H9 (cell line): ENCODE data around the gene KCNJ1. TPM values are rescaled to one million over a fixed set of nuclear protein-coding genes. Genes with fewer than 3 reads are reported as not detected.

ENCODE experiments used
- DNase-seq: peaks from one replicate; pipeline ENCODE4 v3.0.0-alpha.2; 2017
- H2AFZ ChIP-seq: one replicate; pipeline ENCODE4 v1.6.1; 2013; ENCODE audit warnings: mild to moderate bottlenecking, low read length, control low read depth, moderate library complexity
- H2AK5ac ChIP-seq: 2 replicates; pipeline ENCODE4 v1.6.1; 2013; ENCODE audit warnings: low read length, control low read depth, mixed read lengths; ENCODE audit not compliant: insufficient read length
- H2BK120ac ChIP-seq: one replicate; pipeline ENCODE4 v1.6.1; 2013; ENCODE audit warnings: low read depth, mild to moderate bottlenecking, low read length, control low read depth, inconsistent platforms; ENCODE audit not compliant: poor library complexity, severe bottlenecking
- H2BK12ac ChIP-seq: 2 replicates; pipeline ENCODE4 v1.6.1; 2013; ENCODE audit warnings: low read length, control low read depth, mixed read lengths, low read depth; ENCODE audit not compliant: insufficient read length
- H2BK15ac ChIP-seq: 2 replicates; pipeline ENCODE4 v1.6.1; 2013; ENCODE audit warnings: low read depth, low read length, control low read depth
- H2BK20ac ChIP-seq: one replicate; pipeline ENCODE4 v1.6.1; 2013; ENCODE audit warnings: low read depth, mild to moderate bottlenecking, low read length, control low read depth, inconsistent platforms; ENCODE audit not compliant: poor library complexity, severe bottlenecking
- H2BK5ac ChIP-seq: 2 replicates; pipeline ENCODE4 v1.6.1; 2013; ENCODE audit warnings: low read length, control low read depth, mixed read lengths; ENCODE audit not compliant: insufficient read length
- H3K14ac ChIP-seq: 2 replicates; pipeline ENCODE4 v1.6.1; 2013; ENCODE audit warnings: low read length, control low read depth; ENCODE audit not compliant: insufficient read depth
- H3K18ac ChIP-seq: 2 replicates; pipeline ENCODE4 v1.6.1; 2013; ENCODE audit warnings: low read depth, mild to moderate bottlenecking, mixed read lengths, low read length, control low read depth; ENCODE audit not compliant: insufficient read length
- H3K23ac ChIP-seq: 2 replicates; pipeline ENCODE4 v1.6.1; 2013; ENCODE audit warnings: low read length, control low read depth, mixed read lengths, low read depth; ENCODE audit not compliant: insufficient read length
- H3K23me2 ChIP-seq: 2 replicates; pipeline ENCODE4 v1.6.1; 2013; ENCODE audit warnings: low read depth, mild to moderate bottlenecking, mixed read lengths, low read length, control low read depth; ENCODE audit not compliant: insufficient read length, poor library complexity, severe bottlenecking
- H3K27ac ChIP-seq: 2 replicates; pipeline ENCODE4 v1.5.1; 2013; ENCODE audit warnings: low read length, control low read depth, mixed read lengths, low read depth; ENCODE audit not compliant: insufficient read length
- H3K27me3 ChIP-seq: 2 replicates; pipeline ENCODE4 v1.6.1; 2013; ENCODE audit warnings: low read length, control low read depth, inconsistent platforms; ENCODE audit not compliant: insufficient read depth
- H3K4ac ChIP-seq: 2 replicates; pipeline ENCODE4 v1.6.1; 2013; ENCODE audit warnings: low read depth, mild to moderate bottlenecking, control low read depth, inconsistent platforms, low read length, moderate library complexity
- H3K4me1 ChIP-seq: 2 replicates; pipeline ENCODE4 v1.6.1; 2013; ENCODE audit warnings: low read length, control low read depth, inconsistent platforms; ENCODE audit not compliant: insufficient read depth
- H3K4me2 ChIP-seq: 2 replicates; pipeline ENCODE4 v1.6.1; 2013; ENCODE audit warnings: low read length, control low read depth, mixed read lengths; ENCODE audit not compliant: insufficient read length, insufficient read depth
- H3K56ac ChIP-seq: 2 replicates; pipeline ENCODE4 v1.6.1; 2013; ENCODE audit warnings: low read depth, mild to moderate bottlenecking, mixed read lengths, low read length, control low read depth; ENCODE audit not compliant: insufficient read length
- H3K79me1 ChIP-seq: 2 replicates; pipeline ENCODE4 v1.6.1; 2013; ENCODE audit warnings: low read depth, mild to moderate bottlenecking, moderate library complexity, low read length, control low read depth, inconsistent platforms; ENCODE audit not compliant: insufficient read depth, poor library complexity, severe bottlenecking
- H3K79me2 ChIP-seq: 2 replicates; pipeline ENCODE4 v1.6.1; 2013; ENCODE audit warnings: low read length, control low read depth, inconsistent platforms; ENCODE audit not compliant: insufficient read depth
- H3K9ac ChIP-seq: 2 replicates; pipeline ENCODE4 v1.6.1; 2013; ENCODE audit warnings: low read length, control low read depth, mixed read lengths; ENCODE audit not compliant: insufficient read length; ENCODE audit errors: extremely low read depth
- H3K9me3 ChIP-seq: one replicate; pipeline ENCODE4 v1.6.1; 2013; ENCODE audit warnings: low read depth, low read length, inconsistent platforms; ENCODE audit not compliant: control insufficient read depth
- H3T11ph ChIP-seq: one replicate; pipeline ENCODE4 v1.6.1; 2013; ENCODE audit warnings: mild to moderate bottlenecking, low read length, control low read depth, inconsistent platforms
- H4K20me1 ChIP-seq: one replicate; pipeline ENCODE4 v1.6.1; 2013; ENCODE audit not compliant: control insufficient read depth, insufficient read length, insufficient read depth
- H4K5ac ChIP-seq: 2 replicates; pipeline ENCODE4 v1.6.1; 2013; ENCODE audit warnings: low read depth, mild to moderate bottlenecking, mixed read lengths, low read length, control low read depth; ENCODE audit not compliant: insufficient read length
- H4K8ac ChIP-seq: replicated peaks from 2 replicates; pipeline ENCODE4 v1.6.1; 2013; ENCODE audit warnings: low read length, control low read depth, mixed read lengths, low read depth; ENCODE audit not compliant: insufficient read length
- H4K91ac ChIP-seq: 2 replicates; pipeline ENCODE4 v1.6.1; 2013; ENCODE audit warnings: low read depth, mild to moderate bottlenecking, moderate library complexity, mixed read lengths, low read length, control low read depth; ENCODE audit not compliant: insufficient read length
- H3K27ac Mint-ChIP-seq, 3 experiments: 2 replicates in 2 of 3; 3 replicates in 1 of 3; pipeline ENCODE4 v1.8.0; 2020 to 2021; ENCODE audit warnings: mixed read lengths in 3 of 3, mild to moderate bottlenecking in 1 of 3, moderate library complexity in 1 of 3
- H3K27me3 Mint-ChIP-seq: 2 replicates; pipeline ENCODE4 v1.8.0; 2021; ENCODE audit warnings: low read depth, mild to moderate bottlenecking, moderate library complexity, mixed read lengths
- H3K36me3 Mint-ChIP-seq, 3 experiments: 2 replicates in 2 of 3; 3 replicates in 1 of 3; pipeline ENCODE4 v1.8.0; 2020 to 2021; ENCODE audit warnings: low read depth in 3 of 3, mixed read lengths in 3 of 3; ENCODE audit not compliant: insufficient read depth in 1 of 3
- H3K4me1 Mint-ChIP-seq, 2 experiments: 2 replicates each; pipeline ENCODE4 v1.8.0; 2020; ENCODE audit warnings: mixed read lengths in 2 of 2
- H3K4me3 Mint-ChIP-seq, 2 experiments: 2 replicates in 1 of 2; 3 replicates in 1 of 2; pipeline ENCODE4 v1.8.0; 2020 to 2021; ENCODE audit warnings: mild to moderate bottlenecking in 2 of 2, mixed read lengths in 2 of 2, moderate library complexity in 1 of 2
- H3K9me3 Mint-ChIP-seq, 2 experiments: 2 replicates in 1 of 2; 3 replicates in 1 of 2; pipeline ENCODE4 v1.8.0; 2020; ENCODE audit warnings: mild to moderate bottlenecking in 2 of 2, mixed read lengths in 2 of 2, moderate library complexity in 1 of 2
- CTCF ChIP-seq: fragments of 200-600 bp; sonication (generic); conservative IDR thresholded peaks from 3 replicates; pipeline ENCODE4 v1.8.0; 2021; ENCODE audit warnings: antibody characterized with exemption, mild to moderate bottlenecking
- WGBS: extraction: QIAGEN DNeasy Blood & Tissue Kit; methylation state at CpG from one replicate; pipeline ENCODE4 v1.1.7; 2013; ENCODE audit warnings: missing lambda C conversion rate, low lambda C conversion rate, mixed read lengths; ENCODE audit not compliant: insufficient read length; ENCODE audit errors: extremely low coverage; 5-methylcytosine and 5-hydroxymethylcytosine counted together
- total RNA-seq: library from RNA; stranded (reverse); gene quantifications from 2 replicates; pipeline ENCODE4 v1.2.1, GENCODE V29; 2021

KCNJ1 gene
- total RNA-seq, 1 experiment from 2014 or later = not detected

GRCh38 chr11:128915149-128915521 is 48.0 kb upstream of the KCNJ1 start:
- no peak overlapping the region for H4K8ac ChIP-seq
- no peaks in the 10 kb centered on the region for H3K27me3 ChIP-seq
- no peak overlapping the region; the same call in 1 of the 2 replicates for H3K14ac ChIP-seq
- DNase-seq = no peak
- WGBS = no CpG with 5 or more reads among the region's 6 CpGs
- no peak overlapping the region for H2BK5ac ChIP-seq
- H3K27ac ChIP-seq = no peak overlapping the region
- no peak overlapping the region for H4K91ac ChIP-seq
- H4K5ac ChIP-seq = no peak overlapping the region
- Mint-ChIP-seq H3K4me3 (no peak overlapping the region), H3K4me1 (peaks cover 0 to 3% of the 10 kb centered on the region in 2 experiments; a peak in 1 of 4 replicates), H3K36me3 (0 out of 7 replicates have a peak, but pooled peaks cover 0 to 4% (median 0%) of the 10 kb centered on the region in 3 experiments), H3K27me3 (peaks cover 61% of the 10 kb centered on the region), H3K27ac (no peak overlapping the region; a peak in 1 of 7 replicates), H3K9me3 (peaks cover 0 to 7% of the 10 kb centered on the region in 2 experiments; a peak in 4 of 5 replicates)
- H4K20me1 ChIP-seq = no peaks in the 10 kb centered on the region
- no peak overlapping the region for H3K56ac ChIP-seq
- no peaks in the 10 kb centered on the region for H3K23me2 ChIP-seq
- no peak overlapping the region for H3K9ac ChIP-seq
- H3K23ac ChIP-seq = no peak overlapping the region
- H3K18ac ChIP-seq = no peak overlapping the region
- H3K79me2 ChIP-seq = no peaks in the 10 kb centered on the region
- no peak overlapping the region for H3T11ph ChIP-seq
- no peaks in the 10 kb centered on the region for H3K79me1 ChIP-seq
- no peak overlapping the region for H2BK120ac ChIP-seq
- no peak overlapping the region for H2AK5ac ChIP-seq
- TF ChIP-seq CTCF = no peak
- H3K4me2 ChIP-seq = no peak overlapping the region
- H2BK20ac ChIP-seq = no peak overlapping the region
- H3K9me3 ChIP-seq = no peaks in the 10 kb centered on the region
- H2BK12ac ChIP-seq = no peak overlapping the region
- no peaks in the 10 kb centered on the region for H3K4me1 ChIP-seq
- H3K4ac ChIP-seq = no peak overlapping the region
- H2BK15ac ChIP-seq = no peak overlapping the region
- H2AFZ ChIP-seq = no peak overlapping the region
